Gastrocnemius medialis (tissue), 4 donors: ENCODE results near the gene ZNRF3. TPM values are rescaled to one million over a fixed set of nuclear protein-coding genes. Genes with fewer than 3 reads are reported as not detected.
"Not testable (repeated sequence)": the region's sequence is repeated elsewhere in the genome, so short reads cannot be mapped to it uniquely, and the experiment has no call there.

ENCODE experiments used
- ATAC-seq, 2 donors: fragments of 150-250 bp; one replicate each; pipeline ENCODE4 v1.9.1; 2016
- DNase-seq, 2 donors: peaks; one replicate each; pipeline ENCODE4 v3.0.0-alpha.2; 2019
- H3K27ac ChIP-seq, 4 donors: fragments of 200-600 bp; sonication (generic); 1 replicate in 1 of 4; 2 replicates in 3 of 4; pipeline ENCODE4 v1.5.1; 2016 to 2018; ENCODE audit warnings: mild to moderate bottlenecking in 2 of 4, moderate library complexity in 1 of 4
- H3K27me3 ChIP-seq, 3 donors: fragments of 200-600 bp; sonication (generic) in 2 of 3; 1 replicate in 1 of 3; 2 replicates in 2 of 3; pipeline versions ENCODE4 v1.5.1 to v1.6.0; 2016 to 2019; ENCODE audit warnings: mild to moderate bottlenecking in 1 of 3, moderate library complexity in 1 of 3
- H3K36me3 ChIP-seq, 2 donors: fragments of 200-600 bp; sonication (generic) in 1 of 2; one replicate each; pipeline ENCODE4 v1.5.1; 2017 to 2018
- H3K4me1 ChIP-seq, 2 donors: fragments of 200-600 bp; sonication (generic) in 1 of 2; one replicate each; pipeline ENCODE4 v1.5.1; 2016 to 2017; ENCODE audit warnings: mild to moderate bottlenecking in 2 of 2
- H3K4me3 ChIP-seq, 4 donors: fragments of 200-600 bp; sonication (generic) in 3 of 4; 1 replicate in 1 of 4; 2 replicates in 3 of 4; pipeline ENCODE4 v1.5.1; 2016 to 2019; ENCODE audit warnings: mild to moderate bottlenecking in 2 of 4
- H3K9me3 ChIP-seq, 3 donors: fragments of 200-600 bp; sonication (generic) in 2 of 3; 1 replicate in 1 of 3; 2 replicates in 2 of 3; pipeline ENCODE4 v1.5.1; 2016 to 2019
- CTCF ChIP-seq, 5 experiments: fragments of 450-650 bp in 3 of 5; fragments of 200-600 bp in 2 of 5; sonication (generic) in 2 of 5; IDR thresholded peaks in 4 of 5; conservative IDR thresholded peaks in 1 of 5; 1 replicate in 4 of 5; 2 replicates in 1 of 5; pipeline ENCODE4 v1.5.1; 2016 to 2019; ENCODE audit warnings: antibody characterized with exemption in 5 of 5, mild to moderate bottlenecking in 3 of 5, moderate library complexity in 3 of 5
- POLR2A ChIP-seq, 2 donors: fragments of 450-650 bp; IDR thresholded peaks; one replicate each; pipeline ENCODE4 v1.6.1; 2017; ENCODE audit warnings: antibody characterized with exemption in 2 of 2, mild to moderate bottlenecking in 2 of 2, moderate library complexity in 2 of 2
- in situ Hi-C, 4 donors: fragments of 200-750 bp; cut with MboI; loops; one replicate each; pipeline versions ENCODE4 v1.15.0 to v1.8.0; 2017; ENCODE audit warnings: low sequenced_read_pairs in 4 of 4
- intact Hi-C: fragments of 100-400 bp; cut with DNase I; formaldehyde crosslinking; loops from one replicate; pipeline ENCODE4 v1.15.1; 2023; ENCODE audit warnings: low total_unique reads
- total RNA-seq, 4 donors: library from RNA; depleted of rRNA; stranded (reverse); fragments of >200 nt; gene quantifications; one replicate each; pipeline versions ENCODE4 v1.1.0 to v1.2.3, GENCODE V29; 2016

The ZNRF3 gene
- total RNA-seq, 4 donors from 2014 or later, result 7.8 to 19.1 (median 11.1) TPM

DNA sequence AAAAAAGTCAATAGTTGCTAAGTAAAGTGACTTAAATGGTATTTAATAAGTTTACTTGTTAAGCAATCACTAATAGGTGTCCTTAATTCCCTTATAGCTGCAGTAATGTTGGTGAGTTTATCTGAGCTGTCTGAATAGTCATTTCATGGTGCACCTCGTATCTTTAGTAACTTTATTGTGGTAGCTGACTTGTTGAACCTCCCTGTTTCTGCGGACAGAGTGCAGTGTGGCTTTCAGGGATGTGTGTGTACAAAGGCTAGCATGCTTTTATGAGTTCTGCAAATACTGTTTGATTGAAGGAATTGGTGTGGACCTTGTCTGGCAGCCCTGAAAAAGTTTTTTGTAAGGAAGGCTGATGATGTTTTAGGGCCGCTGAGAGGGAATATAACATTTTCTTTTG is 2.6 kb downstream of the ZNRF3 start:
- in situ Hi-C loops, result no loop called here
- DNase-seq (no peak), ATAC-seq (no peak)
- H3K27me3 ChIP-seq, result no peaks in the 10 kb centered on the region
- no peaks in the 10 kb centered on the region for H3K9me3 ChIP-seq
- intact Hi-C loops, result no loop called here
- no peak for TF ChIP-seq CTCF (IDR thresholded peaks at IDR 0.05 in 4 of 5, conservative IDR thresholded peaks at IDR 0.05 in 1 of 5)
- no peak for TF ChIP-seq POLR2A (IDR thresholded peaks at IDR 0.05)
- no peak overlapping the region for H3K4me3 ChIP-seq
- no peaks in the 10 kb centered on the region for H3K36me3 ChIP-seq
- peaks cover 12 to 49% of the 10 kb centered on the region in 2 donors for H3K4me1 ChIP-seq
- H3K27ac ChIP-seq, result no peak overlapping the region

GRCh38 chr22:28886679-28887078 is 3.3 kb downstream of the ZNRF3 start:
- H3K27me3 ChIP-seq, H3K9me3 ChIP-seq, DNase-seq, H3K4me3 ChIP-seq, in situ Hi-C loops, intact Hi-C loops, H3K36me3 ChIP-seq, ATAC-seq, H3K27ac ChIP-seq: not testable (repeated sequence)
- H3K4me1 ChIP-seq, result peaks cover 19 to 56% of the 10 kb centered on the region in 2 donors

GRCh38 chr22:28887725-28888459 is 4.5 kb downstream of the ZNRF3 start:
- H3K4me3 ChIP-seq, result no peak overlapping the region
- DNase-seq (no peak), ATAC-seq (no peak)
- peaks cover 31 to 60% of the 10 kb centered on the region in 2 donors for H3K4me1 ChIP-seq
- in situ Hi-C loops, result no loop called here
- no peak for TF ChIP-seq CTCF (IDR thresholded peaks at IDR 0.05 in 4 of 5, conservative IDR thresholded peaks at IDR 0.05 in 1 of 5)
- TF ChIP-seq POLR2A (IDR thresholded peaks at IDR 0.05), result no peak
- no peaks in the 10 kb centered on the region for H3K27me3 ChIP-seq
- no peak overlapping the region for H3K27ac ChIP-seq
- H3K9me3 ChIP-seq, result no peaks in the 10 kb centered on the region
- no peaks in the 10 kb centered on the region for H3K36me3 ChIP-seq
- intact Hi-C loops, result no loop called here

GRCh38 chr22:28889478-28890024 is 6.2 kb downstream of the ZNRF3 start:
- Histone ChIP-seq H3K9me3 (no peaks in the 10 kb centered on the region), H3K36me3 (no peaks in the 10 kb centered on the region), H3K27me3 (no peaks in the 10 kb centered on the region), H3K27ac (no peak overlapping the region), H3K4me1 (peaks cover 41 to 61% of the 10 kb centered on the region in 2 donors), H3K4me3 (no peak overlapping the region)
- DNase-seq (no peak), ATAC-seq (no peak)
- TF ChIP-seq POLR2A (IDR thresholded peaks at IDR 0.05), result no peak
- TF ChIP-seq CTCF (IDR thresholded peaks at IDR 0.05 in 4 of 5, conservative IDR thresholded peaks at IDR 0.05 in 1 of 5), result no peak
- in situ Hi-C loops (no loop called here), intact Hi-C loops (loop anchor here (10.0 kb wide), 1 partner anchor 65 kb away; no protein-coding TSS in a partner anchor)

DNA sequence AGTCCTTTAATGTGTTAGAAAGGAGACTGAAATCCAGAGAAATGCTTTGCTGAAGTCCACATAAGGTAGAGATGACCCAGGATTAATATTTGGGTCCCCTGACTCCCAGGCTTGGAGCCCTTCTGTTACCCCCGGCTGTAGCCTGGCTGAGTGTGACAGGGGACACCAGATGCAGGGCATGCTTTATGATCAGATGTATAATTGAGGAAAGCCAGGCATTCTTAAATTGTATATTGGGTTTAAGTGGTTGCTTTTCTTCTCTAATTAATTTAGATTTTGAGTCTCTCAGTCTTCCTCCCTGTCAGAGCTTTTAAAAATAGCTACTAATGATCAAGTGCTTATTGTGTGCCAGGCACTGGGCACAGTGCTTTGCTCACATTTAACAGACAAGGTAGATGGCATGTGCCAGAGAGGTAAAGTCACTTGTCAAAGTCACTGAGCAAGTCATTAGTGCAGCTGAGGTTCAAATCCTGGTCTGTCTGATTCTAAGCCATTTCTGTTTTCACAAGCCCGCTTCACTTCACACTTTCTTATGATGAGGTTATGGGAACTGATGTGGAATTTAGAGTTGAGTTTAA is 7.9 kb downstream of the ZNRF3 start:
- Histone ChIP-seq H3K27me3 (no peaks in the 10 kb centered on the region), H3K27ac (peak overlapping the region; percentile 73 to 86 (median 78)), H3K4me1 (peaks cover 36 to 46% of the 10 kb centered on the region in 2 donors), H3K9me3 (no peaks in the 10 kb centered on the region), H3K36me3 (no peaks in the 10 kb centered on the region), H3K4me3 (no peak overlapping the region)
- in situ Hi-C loops (no loop called here), intact Hi-C loops (loop anchor here (10.0 kb wide), 1 partner anchor 64 kb away; no protein-coding TSS in a partner anchor)
- no peak for ATAC-seq
- TF ChIP-seq POLR2A (IDR thresholded peaks at IDR 0.05), result no peak
- TF ChIP-seq CTCF (IDR thresholded peaks at IDR 0.05 in 4 of 5, conservative IDR thresholded peaks at IDR 0.05 in 1 of 5), result no peak
- no peak for DNase-seq
